GM19372 (cell line): ENCODE data around the gene PPARGC1A.

Experiments used
- ATAC-seq: cut with Tn5 transposase; IDR thresholded peaks from one replicate; pipeline ENCODE4 v1.9.1; 2021; ENCODE audit warnings: mild to moderate bottlenecking, low read depth, moderate library complexity; ENCODE audit not compliant: unreplicated experiment

PPARGC1A gene

DNA sequence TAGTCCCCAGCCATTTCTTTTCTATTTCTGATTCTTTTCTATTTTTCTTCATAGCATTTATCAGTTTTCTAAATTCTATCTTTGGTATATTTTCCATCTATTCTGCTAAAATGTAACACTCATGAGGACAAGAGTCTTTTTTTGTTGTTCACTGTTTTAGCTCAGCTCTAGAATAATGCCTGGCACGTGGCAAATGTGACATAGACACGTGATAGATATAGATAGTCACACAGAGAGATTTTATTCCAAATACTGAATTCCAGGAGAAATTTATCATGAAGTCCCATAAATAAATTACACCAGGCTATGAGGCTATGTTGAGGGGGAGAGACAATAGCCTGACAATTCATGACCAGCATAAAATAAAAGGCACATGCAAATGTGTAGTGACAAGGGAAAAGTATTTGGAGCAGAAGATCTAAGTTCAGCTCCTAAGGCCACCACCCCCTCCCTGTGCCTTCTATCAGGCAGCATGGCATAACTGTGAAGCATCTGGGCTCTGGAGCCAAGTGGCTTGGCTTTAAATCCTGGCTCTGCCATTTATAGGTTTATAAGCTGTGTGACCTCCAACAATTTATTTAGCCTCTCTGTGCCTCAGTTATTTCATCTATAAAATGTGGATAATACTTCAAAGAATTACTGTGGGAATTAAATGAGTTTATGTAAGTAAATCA lies 25.7 kb upstream of the PPARGC1A start:
- ATAC-seq: no peak

DNA sequence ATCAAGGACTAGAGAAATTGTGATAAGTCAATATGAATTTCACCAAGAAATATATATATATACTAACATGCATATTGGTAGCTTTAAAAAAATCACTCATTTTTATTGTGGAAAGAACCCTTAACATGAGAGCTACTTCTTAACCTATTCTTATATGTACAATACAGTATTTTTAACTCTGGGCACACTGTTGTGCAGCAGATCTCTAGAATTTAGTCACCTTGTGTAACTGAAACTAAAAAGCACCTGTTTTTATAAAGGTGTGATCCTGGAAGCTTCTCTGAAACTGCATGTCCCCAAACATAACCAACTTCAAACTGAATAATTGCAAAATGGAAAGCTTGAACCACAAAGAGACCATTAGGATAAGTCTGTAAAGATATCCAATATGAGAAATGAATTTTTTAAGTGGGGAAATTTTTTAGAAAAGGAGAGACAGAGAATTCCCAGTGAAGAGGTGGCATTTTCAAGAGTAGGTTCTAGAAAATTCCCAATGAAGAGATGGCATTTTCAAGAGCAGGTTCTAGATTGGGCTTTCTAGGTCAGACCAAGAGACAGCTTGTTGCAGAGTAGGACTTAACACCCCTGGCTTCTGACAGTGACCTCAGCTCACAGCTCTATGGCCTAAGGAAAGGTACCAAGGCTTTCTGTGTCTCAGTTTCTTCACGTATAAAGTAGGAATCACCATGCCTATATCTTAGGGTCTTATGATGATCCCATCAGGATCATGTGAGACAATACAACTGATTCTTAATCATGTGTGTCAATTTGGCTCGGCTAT lies 22.0 kb upstream of the PPARGC1A start:
- ATAC-seq: no peak

DNA sequence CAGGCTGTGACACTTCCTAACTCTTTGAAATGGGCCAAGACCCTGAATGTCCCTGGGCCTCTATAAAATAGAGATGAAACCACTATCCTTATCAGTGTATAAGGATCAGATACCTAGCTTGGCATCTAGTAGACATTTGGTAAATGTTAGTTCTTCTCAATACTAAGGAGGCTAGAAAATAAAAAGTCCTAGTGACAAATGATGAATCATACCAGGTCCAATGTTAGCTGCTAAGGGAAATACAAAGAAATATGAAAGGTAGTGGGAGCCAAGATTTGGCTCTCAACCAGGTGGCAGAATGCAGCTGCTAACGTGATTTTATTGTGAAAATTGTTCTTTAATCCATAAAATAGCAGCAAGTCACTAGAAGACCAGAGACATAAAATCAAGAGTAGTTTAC lies 19.8 kb upstream of the PPARGC1A start:
- ATAC-seq: no peak

DNA sequence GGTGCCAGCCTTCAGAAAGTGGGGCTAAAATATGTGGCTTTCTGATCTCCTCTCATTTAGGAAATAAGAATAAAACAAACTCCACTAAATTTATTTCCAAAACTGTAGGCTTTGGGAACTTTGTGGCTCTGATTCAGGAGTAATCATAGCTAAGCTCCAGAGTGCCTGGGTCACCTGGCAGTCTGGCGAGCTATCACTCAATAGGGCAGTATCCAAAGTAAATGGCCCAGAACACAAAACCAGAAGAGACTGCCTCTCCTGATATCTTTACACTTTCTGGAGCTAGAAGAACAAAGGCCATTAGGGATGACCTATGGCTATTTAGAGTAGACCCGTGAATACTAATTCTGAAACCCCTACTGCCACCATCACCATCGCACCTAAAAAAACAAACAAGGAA lies 17.0 kb upstream of the PPARGC1A start:
- no peak for ATAC-seq

DNA sequence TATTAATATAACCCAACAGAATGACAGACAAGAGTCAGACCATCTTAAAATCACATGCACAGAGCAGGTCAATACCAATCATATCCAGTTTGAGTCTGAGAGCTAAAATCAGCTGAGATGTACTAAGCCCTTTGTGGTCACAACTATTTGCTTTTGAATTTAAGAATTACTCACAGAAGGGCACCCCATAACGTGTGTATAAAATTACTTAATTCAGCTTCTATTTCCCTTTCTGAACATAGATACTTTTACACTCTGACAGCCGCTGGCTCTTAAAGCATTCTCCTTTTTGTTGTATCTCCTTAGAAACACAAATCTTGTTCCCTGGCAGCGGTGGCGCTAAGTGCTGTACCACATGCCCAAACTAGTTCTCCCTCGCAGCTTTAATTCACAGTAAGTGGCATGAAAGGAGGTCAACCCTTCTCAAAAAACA lies 14.8 kb upstream of the PPARGC1A start:
- no peak for ATAC-seq

DNA sequence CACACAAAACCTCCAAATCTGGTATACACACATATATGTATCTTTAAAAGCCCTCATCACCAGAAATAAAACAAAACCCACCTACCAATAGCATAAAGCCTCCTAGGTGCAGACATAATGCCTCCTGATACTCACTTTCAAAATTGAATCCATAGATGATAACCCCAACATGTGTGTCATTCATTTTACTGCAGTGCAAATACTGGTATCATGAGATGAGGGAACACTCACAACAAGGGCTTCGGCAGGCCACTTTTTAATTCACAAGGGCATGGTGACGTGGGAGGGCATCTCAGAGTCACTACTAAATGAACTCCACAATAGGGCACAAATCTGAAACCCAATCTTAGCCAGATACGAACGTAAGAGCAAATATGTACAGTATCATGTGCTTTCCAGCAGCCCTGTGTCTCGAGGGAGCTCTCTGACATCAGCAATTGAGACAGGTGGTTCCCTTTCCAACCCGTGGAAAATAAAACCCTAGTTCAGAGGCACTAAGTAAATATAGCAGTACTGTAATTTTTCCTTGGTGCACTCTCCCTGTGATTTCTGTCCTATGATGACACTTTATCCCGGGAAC lies 14.1 kb upstream of the PPARGC1A start:
- ATAC-seq: no peak

DNA sequence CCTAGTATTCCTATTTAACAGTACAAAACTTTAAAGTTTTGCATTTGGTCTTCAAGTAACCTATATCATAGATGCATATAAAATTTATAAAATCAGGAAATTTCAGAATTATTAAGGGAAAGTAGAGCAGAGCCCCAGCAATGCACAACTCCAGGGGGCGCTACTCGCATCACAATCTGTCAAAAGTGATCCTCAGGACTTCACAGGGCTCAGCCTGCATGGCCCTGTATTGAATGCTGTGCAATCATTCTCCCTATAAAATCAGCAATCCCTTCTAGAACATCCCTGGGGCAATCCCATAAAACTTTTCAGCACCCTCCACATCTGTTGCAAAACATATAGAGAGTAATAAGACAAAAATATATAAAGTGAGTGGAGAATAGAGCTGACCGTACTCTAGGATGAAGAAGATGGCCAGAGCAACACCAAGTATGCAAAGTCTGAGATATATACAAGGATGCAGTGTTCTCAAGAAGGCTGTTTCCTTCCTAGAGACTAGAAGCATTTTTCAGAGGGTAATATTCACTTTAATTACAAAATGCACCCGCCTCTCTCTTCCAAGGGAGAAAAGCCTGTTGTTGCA lies 12.5 kb upstream of the PPARGC1A start:
- ATAC-seq: no peak

DNA sequence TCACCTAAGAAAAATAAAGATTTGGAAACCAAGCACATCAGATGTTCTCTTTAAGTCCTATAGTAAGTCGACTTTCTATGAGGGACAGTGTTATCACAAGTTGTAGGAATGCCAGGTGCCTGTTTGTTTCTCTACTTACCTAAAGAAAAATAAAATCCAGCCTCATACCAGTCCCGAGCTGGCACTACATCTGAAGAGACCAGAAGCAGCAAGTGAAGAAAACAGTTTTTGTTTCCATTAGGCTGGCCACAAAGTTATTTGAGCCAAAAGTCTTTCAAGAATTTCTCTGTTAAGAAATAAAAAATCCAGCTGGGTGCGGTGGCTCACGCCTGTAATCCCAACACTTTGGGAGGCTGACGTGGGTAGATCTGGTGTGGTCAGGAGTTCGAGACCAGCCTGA lies 10.8 kb upstream of the PPARGC1A start:
- ATAC-seq: no peak

DNA sequence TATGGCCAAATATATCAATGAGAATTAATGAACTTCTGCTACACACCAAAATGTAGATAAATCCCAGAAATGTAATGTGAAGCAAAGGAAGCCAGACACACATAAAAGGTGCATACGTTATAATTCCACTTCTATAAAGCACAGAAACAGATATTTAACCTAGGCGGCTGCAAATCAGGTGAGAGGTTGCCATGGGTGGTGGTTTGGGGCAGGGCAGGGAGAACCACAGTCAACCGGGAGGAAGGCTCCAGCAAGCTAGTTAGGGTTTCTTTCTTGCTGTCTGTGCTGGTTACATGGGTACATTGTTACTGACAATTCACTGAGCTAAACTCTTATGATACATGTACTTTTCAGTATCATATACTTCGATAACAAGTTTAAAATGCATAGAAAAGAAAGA lies 9.7 kb upstream of the PPARGC1A start:
- ATAC-seq: no peak

DNA sequence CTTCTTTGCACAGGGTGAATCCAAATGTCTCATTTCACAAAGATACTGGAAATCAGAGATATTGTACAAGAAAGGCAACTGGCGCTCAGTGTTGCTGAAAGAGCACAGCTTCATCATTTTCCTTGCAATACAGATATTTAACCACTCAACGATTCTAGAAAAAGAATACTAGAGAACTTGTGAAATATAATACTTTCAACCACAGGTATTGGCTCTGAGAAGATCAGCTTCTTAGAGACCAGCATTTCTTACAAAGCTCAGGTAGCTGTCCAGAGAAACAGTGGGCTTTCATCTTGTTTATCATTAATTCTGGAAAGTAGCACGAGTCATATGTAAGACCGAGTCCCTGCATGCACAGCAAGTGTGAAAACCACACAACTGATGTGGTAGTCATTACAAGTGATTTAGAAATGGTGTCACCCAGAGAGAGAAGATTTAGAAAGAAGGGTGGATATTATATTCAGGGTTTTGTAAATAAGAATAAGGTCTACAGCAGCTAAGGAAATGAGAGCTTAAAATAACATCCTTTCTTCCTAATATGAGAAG lies 7.8 kb upstream of the PPARGC1A start:
- ATAC-seq: no peak

DNA sequence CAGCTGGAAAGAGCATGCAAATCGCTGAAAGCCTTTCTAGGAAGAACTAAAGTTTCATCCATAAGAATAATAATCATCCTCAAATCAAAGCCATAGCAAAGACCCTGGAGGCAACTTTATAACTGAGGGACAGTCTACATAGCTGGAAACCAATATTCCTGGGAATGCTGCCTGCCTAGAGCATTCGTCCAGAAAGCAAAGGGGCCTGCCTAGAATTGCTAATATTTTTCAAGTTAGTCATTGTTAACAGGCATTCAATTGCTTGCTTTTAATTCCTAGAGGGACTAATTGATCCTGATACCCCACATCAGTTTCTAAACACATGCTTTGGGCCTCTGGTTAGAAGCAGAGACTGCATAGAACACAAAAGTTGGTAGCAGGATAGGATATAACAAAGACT lies 4.2 kb upstream of the PPARGC1A start:
- ATAC-seq: no peak

DNA sequence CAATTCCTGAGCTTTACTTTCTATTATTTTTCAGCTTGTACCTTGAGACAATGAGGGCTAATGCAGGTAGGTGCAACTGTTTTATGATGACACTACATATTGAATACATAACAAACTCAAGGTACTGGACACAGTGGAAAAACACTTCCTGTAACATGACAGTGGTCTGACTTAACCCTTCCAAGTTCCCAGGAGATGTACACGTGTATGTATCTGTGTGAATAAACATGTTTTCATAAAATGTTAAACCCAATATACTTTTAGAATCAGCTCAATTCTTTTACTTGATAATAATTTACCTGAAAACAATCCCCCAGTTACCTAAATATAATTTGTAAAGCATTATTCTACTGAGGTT lies 1.2 kb upstream of the PPARGC1A start:
- no peak for ATAC-seq

DNA sequence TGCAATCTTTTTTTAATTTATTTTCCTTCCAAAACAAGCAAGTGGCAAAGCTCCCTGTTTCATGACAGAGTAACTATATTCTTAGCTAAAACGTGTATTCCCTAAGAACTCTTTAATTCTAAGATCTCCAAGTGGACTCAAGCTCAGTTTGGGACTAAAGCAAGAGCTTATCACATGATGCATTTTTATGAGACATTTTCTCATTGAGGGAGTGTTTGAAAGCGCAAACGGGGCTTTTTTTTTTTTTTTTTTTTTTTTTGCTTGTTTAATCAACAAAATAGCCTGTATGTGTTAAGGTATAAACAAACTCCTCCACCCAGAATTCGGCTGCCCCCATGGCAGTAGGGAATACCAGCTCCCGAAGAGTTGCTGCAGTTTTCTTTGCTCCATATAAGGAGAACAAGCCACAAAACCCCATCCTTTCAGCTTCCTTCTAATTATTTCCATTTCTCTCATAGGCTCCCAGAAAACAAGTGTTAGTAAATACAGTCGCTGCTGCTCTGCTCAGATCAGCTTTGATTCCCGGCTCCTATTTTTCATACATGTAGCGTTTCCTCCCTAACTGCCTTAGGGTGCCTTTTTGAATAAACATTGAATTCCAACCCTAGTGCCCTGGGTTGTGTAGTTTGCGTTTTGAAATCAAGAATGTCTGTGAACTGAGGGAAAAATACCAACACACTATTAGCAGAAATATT lies 669 bp upstream of the PPARGC1A start:
- ATAC-seq: no peak

DNA sequence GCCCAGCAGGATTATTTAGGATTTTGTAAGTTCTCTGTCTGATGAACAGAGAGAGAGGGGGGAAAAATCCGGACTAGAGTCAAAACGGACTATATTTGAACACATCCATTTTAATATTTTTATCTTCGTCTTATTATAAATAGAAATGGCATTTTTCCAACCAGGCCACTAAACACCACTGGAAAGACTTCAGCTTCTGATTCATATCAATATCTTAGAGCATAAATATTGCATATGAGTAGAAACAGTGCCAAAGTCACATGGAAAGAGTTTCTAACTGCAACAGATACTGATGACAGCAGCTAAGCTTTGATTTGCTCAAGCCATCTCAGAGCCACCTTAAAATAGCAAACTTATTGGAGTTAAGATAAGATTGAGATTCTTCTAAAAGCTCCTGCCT lies 456 bp downstream of the PPARGC1A start:
- no peak for ATAC-seq

DNA sequence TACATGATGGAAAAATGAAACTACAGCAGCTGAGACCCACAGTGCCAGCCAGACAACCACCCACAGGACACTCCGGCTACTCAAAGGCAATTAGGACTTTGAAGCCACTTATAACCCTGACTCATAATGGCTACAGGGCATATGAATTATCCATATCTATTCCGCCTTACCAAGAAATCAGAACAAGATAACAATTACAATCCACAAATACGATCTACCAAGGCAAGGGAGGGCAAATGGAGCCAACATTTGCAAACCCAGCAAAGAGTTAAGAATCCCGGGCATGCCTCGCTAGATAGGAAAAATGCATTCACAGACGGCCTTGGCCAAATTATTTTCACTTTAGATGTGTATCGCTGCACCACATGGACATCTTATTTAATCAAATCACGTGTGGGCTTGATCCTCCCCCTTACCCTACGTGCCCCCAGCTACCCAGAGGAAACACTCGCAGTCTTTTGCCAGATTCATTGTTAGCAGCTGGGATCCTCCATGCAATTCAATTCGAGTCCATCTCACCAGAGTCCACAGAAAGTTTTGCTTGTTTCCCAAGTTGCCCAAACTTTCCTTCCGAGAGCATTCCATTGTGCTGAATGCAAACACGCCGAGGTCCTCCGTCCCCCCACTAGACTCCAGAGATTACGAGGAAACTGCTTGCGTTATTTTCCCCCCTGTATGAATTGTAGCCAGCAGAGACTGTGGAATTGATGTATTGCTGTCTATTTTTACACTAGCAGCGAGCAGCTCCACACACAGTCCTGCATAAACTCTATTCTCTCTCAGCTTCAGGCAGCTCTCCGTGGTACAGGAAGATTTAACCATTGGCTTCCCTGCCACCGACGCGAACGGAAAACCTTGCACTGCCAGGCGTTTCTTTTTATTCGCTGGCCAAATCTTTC lies 1.2 kb downstream of the PPARGC1A start:
- no peak for ATAC-seq

DNA sequence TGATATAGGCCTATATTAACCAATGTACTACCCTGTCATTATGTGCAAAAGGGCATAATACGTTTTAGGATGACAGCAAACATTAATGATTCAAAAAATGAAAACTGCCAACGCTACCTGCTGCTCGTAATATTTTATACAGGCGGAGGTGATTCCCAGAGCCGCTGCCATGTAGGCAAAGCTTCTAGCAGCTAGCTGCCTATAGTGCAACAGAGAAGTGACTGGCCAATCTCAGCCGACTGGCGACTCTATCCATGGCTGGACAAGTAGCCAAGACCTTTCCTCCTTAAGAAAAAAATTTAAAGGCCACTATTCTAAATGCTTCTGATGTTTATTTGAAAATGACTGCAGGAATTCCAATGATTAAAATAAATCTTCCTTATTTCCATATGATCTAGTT lies 1.9 kb downstream of the PPARGC1A start:
- ATAC-seq: no peak

DNA sequence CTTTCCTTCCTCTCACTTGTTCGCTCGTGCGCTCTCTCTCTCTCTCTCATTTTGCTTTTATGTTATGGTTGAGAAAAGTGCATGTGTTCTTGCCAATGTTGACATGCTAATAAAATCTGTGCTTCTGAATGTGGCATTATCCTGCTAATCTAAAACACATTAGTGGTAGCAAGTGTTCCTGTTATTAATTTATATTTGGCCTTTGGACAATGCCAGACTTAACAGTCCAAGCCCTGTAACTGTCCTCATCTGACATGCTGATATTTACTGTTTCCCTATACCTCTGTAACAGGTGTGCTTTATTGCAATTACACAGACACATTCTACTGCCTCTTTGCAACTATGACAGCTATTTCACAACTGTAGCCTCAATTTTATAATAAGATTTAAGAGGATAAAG lies 2.7 kb downstream of the PPARGC1A start:
- ATAC-seq: no peak

DNA sequence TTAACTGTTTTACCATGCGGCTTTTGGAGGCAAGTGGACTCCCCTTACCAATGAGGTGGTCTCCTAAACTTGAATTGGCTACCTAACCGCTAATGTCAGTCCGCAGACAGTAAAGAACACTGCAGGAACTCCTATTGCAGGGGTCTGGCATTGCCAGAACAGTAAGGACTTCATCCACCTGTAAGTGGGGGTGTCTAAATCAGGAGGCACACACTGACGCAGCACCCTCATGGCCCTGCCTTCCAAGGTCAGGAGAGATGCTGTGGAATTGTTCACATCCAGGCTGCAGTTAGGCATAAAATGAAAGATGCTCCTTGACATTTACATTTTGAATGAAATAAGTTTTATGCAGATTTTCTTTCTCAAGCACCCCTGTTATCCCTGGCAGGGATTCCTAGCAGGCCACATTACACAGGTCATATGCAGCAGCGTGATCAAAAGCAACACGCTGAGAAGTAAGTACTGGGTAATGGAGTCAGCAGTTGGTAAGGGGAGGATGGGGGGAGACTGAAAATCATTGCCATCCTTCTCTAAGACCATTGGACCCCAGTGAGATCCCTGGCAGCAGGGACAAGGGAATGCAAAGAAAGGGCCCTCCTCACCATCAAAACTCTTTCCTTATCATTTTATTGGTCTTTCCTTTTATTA lies 3.8 kb downstream of the PPARGC1A start:
- ATAC-seq: no peak

DNA sequence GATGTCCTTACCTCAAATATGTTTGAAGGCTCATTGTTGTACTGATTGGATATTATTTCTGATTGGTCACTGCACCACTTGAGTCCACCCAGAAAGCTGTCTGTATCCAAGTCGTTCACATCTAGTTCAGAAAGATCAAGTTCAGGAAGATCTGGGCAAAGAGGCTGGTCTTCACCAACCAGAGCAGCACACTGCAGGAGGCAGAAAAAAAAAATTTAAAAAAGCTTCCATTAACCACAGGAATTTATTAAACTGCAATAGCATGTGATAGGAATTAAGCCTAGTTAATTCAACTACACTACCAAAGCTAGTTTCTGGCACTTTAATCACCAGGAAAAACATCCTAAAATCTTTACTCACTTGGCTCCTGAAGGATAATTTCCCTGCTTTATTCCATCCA lies 5.1 kb downstream of the PPARGC1A start:
- no peak for ATAC-seq
